H7 (cell line): Measurements from ENCODE around the gene ABCA7. TPM values are rescaled to one million over a fixed set of nuclear protein-coding genes. Genes with fewer than 3 reads are reported as not detected.

Experiments used
- DNase-seq: peaks from one replicate; pipeline ENCODE4 v3.0.0; 2012
- H3K27me3 ChIP-seq: 2 replicates; pipeline ENCODE4 v1.6.0; 2011; ENCODE audit warnings: mild to moderate bottlenecking, low read length; ENCODE audit not compliant: control insufficient read depth, insufficient read depth
- H3K36me3 ChIP-seq: replicated peaks from 2 replicates; pipeline ENCODE4 v1.5.1; 2011; ENCODE audit warnings: low read length; ENCODE audit not compliant: control insufficient read depth, insufficient read depth
- H3K4me3 ChIP-seq: 2 replicates; pipeline ENCODE4 v1.5.1; 2011; ENCODE audit warnings: low read depth, mild to moderate bottlenecking, control low read depth, low read length, moderate library complexity; ENCODE audit not compliant: insufficient read depth
- total RNA-seq: library from RNA; depleted of rRNA; stranded (reverse); fragments of >200 nt; shearing (Covaris generic); gene quantifications from 2 replicates; pipeline ENCODE4 v1.2.3, GENCODE V29; 2014

Gene ABCA7
- total RNA-seq, 1 experiment from 2014 or later = 19.7 TPM

DNA sequence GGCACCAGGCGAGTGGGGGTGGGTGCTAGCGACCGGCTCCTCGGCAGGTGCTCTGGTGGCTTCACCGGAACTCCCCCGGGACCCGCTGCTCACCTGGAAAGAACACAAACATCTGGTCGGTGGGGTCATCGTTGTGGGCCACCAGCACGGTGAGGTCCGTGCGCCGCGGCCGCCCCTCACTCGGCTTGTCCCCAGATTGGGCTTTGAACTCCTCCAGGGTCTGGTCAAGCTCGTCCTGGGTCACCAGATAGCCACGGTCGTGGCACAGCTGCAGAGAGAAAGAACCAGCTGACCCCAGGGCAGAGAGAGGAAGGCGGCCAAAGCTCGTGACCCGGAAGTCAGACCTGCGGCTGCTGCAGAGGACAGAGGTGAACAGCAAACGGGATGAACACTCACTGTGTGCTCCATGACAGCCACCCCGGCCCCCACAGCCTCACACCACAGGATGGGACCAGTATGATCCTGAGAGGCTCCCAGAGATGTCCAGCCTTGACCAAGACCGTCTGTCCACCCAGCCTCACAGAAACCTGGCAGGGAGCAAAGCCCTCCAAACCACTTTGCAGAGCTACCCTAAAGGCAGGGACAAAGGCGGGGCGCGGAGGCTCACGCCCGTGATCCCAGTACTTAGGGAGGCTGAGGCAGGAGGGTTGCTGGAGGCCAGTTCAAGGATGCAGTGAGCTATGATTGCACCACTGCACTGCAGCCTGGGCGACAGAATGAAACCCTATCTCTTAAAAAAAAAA lies 54.1 kb downstream of the ABCA7 start:
- no peak for DNase-seq
- Histone ChIP-seq H3K36me3 (peaks cover 10% of the 10 kb centered on the region), H3K4me3 (peak overlapping the region; percentile 84), H3K27me3 (no peaks in the 10 kb centered on the region)

DNA sequence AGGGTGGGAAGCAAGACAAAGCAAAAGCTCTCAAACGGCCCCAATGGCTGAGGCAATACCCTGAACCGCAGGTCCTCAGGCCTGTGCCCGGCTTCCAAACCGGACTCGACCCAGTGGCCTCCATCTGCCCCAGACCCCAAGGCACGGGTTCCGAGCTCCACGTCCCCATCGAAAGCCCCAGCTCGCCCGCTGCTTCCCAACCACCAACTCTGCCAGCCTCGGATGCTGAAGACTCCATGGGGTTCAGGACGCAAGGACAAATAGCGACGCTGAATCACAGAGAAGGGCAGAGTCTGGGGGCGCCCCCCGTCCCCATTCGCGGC lies 54.7 kb downstream of the ABCA7 start:
- Histone ChIP-seq H3K36me3 (peaks cover 10% of the 10 kb centered on the region), H3K27me3 (no peaks in the 10 kb centered on the region), H3K4me3 (peak overlapping the region; percentile 84)
- no peak for DNase-seq

DNA sequence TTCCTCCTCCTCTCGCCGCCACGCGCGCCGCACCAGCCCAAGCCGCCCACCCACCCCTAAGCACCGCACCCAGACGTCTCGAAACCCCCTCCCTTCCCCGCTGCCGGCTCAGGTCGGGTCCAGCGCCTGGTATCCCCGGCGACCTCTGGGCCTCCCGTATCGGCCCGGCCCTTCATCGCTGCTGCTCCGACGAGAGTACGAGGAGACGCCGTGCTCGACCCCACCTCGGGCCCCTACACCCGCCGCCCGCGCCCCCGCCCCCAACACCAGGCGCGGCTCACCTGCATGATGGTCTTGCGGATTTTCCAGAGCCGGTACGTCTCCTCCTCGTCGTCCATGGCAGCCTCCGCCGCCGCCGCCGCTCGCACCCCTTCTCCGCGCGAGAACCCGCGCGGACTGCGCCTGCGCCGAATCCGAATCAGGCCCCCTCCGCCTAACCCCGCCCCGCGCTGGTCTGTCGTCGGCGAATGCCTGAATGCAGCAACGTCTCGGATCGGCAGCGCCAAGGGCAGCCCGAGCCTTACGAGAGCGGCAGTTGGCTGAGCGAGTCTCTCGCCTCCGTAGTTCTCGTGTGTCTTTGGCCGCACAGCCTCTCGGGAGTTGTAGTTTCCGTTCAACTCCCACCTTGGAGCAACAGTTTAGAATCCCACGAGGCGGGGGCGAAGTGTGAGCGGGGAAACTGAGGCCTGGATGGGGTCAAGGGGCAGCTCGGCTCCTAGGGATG lies 55.2 kb downstream of the ABCA7 start, which contains the start of gene POLR2E:
Gene POLR2E (minus strand): TSS at position 398 of the 724 bp plus-strand sequence. CDS start 60 bp downstream, at position 338.
- peaks cover 10% of the 10 kb centered on the region for H3K36me3 ChIP-seq
- H3K27me3 ChIP-seq = no peaks in the 10 kb centered on the region
- peak; percentile 100 for DNase-seq
- peak within 1 kb of the TSS; percentile 84 for H3K4me3 ChIP-seq

DNA sequence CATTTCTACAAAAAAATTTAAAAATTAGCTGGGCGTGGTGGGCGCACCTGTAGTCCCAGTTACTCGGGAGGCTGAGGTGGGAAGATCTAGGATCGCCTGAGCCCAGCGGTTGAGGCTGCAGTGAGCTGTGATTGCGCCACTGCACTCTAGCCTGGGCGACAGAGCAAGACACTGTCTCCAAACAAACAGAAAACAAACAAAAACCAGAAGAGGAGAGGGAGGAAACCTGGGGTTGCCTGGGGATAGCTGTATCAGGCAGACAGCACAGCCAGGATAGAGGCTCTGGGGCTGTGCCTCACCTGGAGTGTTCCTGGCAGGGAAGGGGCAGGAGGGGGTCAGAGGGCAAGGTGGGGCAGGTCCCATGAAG lies 57.9 kb downstream of the ABCA7 start:
- Histone ChIP-seq H3K36me3 (peaks cover 2% of the 10 kb centered on the region), H3K27me3 (no peaks in the 10 kb centered on the region), H3K4me3 (no peak overlapping the region)
- DNase-seq = no peak

DNA sequence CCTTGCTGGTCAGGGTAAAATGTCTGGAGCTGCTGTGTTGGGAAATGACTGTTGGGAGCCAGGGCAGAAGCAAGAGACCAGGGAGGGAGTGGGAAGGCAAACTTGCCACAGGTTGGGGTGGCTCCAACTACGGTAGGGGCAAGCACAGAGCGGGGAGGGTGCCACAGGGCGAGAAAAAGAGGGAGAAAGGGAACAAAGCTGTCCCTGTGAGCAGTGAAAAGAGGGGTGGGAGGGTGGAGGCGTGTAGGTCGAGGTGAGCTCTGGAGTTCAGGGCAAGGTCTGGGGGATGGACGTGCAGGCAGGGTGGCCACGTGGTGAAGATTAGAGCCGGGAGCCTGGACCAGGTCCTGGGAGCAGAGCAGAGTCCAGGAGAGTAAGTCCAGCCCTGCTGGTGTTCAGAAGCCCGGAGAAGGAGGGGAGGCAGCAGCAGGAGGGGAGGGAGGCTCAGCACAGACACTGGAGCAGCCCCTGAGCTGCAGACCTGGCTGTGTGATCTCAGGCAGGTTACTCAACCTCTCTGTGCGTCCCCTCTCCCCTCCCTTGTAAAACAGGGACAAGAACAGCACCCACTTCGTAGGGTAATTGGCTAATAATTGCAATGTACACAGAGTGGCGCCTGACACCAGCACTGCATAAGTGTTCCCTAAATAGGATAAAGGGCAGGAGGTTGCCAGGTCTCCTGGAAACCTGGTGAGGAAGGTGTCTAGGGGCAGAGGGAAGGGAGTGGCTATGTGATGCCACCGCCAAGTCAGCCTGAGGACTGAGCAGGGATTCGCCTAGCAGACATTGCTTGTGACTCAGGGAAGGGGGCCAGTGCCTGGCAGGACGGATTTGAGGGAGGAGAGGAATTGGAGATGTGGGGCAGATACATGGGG lies 58.5 kb downstream of the ABCA7 start:
- no peak for DNase-seq
- Histone ChIP-seq H3K36me3 (peaks cover 2% of the 10 kb centered on the region), H3K4me3 (no peak overlapping the region), H3K27me3 (no peaks in the 10 kb centered on the region)

DNA sequence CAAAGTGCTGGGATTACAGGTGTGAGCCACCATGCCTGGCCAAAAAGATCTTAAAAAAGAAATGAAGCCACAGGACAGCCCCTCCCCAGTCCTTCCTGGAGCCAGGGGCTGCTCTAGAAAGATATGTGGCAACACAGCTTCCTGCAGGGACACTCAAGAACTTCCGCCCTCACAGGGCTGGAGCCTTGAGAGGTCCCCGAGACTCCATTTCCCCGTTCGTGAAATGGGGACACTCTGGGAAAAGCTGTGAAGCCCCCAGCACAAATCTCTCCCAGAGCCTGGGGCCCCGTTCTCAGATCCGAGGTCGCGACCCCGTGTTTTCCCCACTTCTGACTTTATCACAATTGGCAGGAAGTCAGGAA lies 61.4 kb downstream of the ABCA7 start:
- no peak for DNase-seq
- H3K36me3 ChIP-seq = peaks cover 6% of the 10 kb centered on the region
- H3K27me3 ChIP-seq = no peaks in the 10 kb centered on the region
- H3K4me3 ChIP-seq = no peak overlapping the region

DNA sequence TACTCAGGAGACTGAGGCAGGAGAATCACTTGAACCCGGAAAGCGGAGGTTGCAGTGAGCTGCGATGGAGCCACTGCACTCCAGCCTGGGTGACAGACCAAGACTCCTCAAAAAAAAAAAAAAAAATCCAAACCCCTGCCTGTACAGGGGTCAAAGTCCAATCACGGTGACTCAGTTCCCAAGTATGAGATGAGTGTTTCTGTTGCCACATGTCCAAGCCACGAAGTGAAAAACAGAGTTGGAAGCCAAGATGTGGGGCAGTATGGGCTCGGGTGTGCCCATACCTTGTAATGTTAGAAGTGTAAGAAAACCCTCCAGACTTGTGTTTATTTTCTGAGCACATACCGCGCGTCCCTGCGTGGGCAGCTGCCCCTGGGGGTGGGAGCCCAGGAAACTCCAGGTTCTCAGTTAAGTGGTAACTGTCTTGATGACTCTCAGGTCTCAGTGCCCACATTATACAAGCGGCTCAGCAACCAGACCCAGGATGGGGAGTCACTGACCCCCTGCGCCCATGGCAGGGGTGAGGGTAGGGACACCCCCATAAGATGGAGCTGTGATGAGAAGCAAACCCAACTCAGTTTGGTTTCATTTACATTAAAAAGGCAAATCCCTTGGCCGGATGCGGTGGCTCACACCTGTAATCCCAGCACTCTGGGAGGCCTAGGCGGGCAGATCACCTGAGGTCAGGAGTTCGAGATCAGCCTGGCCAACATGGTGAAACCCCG lies 62.7 kb downstream of the ABCA7 start:
- H3K4me3 ChIP-seq = no peak overlapping the region
- DNase-seq = no peak
- H3K27me3 ChIP-seq = no peaks in the 10 kb centered on the region
- peaks cover 7% of the 10 kb centered on the region for H3K36me3 ChIP-seq

DNA sequence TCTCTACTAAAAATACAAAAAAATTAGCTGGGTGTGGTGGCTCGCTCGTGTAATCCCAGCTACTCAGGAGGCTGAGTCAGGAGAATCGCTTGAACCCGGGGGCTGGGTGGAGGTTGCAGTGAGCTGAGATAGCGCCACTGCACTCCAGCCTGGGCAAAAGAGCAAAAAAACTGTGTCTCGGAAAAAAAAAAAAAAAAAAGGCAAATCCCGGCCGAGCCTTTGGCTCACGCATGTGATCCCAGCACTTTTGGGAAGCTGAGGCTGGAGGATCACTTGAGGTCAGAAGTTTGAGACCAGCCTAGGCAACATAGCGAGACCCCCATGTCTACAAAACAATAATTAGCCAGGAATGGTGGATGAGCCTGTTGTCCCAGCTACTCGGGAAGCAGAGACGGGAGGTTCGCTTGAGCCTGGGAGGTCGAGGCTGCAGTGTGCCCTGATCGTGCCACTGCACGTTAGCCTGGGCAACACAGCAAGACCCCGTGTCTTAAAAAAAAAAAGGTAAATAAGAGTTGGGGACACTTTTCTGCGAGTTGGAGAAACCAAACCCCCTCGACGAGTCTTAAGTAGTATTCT lies 63.3 kb downstream of the ABCA7 start:
- Histone ChIP-seq H3K4me3 (peak overlapping the region; percentile 13; the same call in 1 of the 2 replicates), H3K36me3 (peaks cover 7% of the 10 kb centered on the region), H3K27me3 (no peaks in the 10 kb centered on the region)
- no peak for DNase-seq

DNA sequence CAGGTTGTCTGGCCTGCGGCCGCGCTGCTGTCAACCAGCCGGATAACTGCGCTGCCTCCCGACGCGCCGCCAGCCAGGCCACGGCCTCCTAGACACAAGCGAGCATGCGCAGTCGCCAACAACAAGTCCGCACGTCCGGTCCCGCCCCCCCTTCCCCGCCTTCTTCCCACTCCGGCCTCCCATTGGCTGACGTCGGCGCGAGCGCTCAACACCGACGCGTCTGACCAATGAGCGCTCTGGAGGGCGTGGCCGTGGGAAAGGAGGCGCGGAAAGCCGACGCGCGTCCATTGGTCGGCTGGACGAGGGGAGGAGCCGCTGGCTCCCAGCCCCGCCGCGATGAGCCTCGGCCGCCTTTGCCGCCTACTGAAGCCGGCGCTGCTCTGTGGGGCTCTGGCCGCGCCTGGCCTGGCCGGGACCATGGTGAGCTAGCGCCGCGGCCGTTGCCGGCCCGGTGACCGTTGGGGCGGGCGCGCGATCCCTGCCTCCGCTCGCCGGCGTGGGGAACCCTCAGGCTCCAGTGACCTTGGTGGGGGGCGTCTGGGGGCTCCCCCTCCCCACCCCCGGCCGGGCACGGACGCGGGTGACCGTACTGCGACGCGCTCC lies 63.9 kb downstream of the ABCA7 start, which contains the start of gene GPX4:
Gene GPX4 (plus strand): TSS at position 287 of the 603 bp plus-strand sequence. CDS start 50 bp downstream, at position 337.
- peak; percentile 100 for DNase-seq
- Histone ChIP-seq H3K36me3 (peaks cover 7% of the 10 kb centered on the region), H3K4me3 (peak within 1 kb of the TSS; percentile 85), H3K27me3 (no peaks in the 10 kb centered on the region)

DNA sequence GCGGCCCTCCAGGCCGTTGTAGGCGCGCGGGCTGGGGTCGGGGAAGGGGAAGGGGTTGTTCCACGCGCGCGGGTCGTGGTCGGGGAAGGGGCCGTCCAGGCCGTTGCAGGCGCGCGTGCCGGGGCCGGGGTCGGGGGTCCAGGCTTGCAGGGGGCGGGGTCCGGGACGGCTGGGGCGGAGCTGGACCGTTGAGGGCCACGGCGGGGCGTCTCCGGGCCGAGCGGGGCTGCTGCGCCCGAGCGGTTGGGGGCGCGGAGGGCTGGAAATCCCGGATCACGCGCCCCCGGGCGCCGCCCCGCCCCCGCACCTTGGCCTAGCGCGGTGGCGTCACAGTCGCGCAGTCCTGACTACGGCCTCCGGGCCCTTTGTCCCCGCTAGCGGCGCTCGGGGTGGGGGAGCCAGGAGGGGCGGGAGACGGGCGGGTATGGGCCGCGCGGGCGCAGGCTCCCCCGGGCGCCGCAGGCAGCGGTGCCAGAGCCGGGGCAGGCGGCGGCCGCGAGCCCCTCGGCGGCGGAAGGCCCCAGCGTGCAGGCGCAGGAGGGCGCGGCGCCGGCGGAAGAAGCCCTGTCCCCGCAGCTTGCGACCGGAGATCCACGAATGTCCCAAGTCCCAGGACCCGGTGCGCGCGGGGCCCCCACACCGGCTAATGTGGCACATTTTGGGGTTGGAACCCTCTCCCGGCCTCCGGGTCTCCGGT lies 64.6 kb downstream of the ABCA7 start:
- H3K36me3 ChIP-seq = peaks cover 7% of the 10 kb centered on the region
- peak overlapping the region; percentile 85 for H3K4me3 ChIP-seq
- DNase-seq = peak; percentile 98
- no peaks in the 10 kb centered on the region for H3K27me3 ChIP-seq

DNA sequence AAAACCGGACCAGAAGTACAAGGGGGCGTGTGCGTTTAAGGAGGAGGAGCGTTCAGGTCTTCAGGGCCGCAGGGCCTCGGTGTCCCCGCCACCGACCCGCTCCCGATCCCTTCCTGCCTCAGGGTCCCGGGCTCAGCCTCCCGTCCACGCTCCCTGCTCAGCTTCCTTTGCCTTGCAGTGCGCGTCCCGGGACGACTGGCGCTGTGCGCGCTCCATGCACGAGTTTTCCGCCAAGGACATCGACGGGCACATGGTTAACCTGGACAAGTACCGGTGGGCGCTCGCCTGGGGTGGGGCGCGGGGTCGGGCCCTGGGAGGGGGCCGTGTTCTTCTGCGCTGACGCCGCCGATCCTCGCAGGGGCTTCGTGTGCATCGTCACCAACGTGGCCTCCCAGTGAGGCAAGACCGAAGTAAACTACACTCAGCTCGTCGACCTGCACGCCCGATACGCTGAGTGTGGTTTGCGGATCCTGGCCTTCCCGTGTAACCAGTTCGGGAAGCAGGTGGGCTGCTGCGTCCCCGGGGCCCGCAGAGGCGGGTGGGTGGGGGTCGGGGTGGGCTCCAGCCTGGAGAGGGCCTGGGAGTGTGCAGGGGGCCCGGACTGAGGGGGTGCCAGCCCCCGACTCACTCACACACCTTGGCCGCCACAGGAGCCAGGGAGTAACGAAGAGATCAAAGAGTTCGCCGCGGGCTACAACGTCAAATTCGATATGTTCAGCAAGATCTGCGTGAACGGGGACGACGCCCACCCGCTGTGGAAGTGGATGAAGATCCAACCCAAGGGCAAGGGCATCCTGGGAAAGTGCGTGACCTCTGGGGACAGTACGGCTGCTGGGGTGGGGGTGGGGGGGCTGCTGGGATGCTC lies 65.3 kb downstream of the ABCA7 start:
- H3K27me3 ChIP-seq = no peaks in the 10 kb centered on the region
- H3K36me3 ChIP-seq = peaks cover 7% of the 10 kb centered on the region
- DNase-seq = peak; percentile 91

More for the DNA sequence above, 65.3 kb downstream of the ABCA7 start:
- H3K4me3 ChIP-seq = peak overlapping the region; percentile 85
